ENCODE results near the gene TTC4. TPM values are rescaled to one million over a fixed set of nuclear protein-coding genes. Genes with fewer than 3 reads are reported as not detected.

Gene TTC4
- total RNA-seq, 4 donors from 2014 or later, result 16.7 to 59.9 (median 18.2) TPM

GRCh38 chr1:54745864-54746263 lies 30.2 kb downstream of the TTC4 start:
- WGBS, result 96% methylated on average over 4 of the region's 4 CpGs

GRCh38 chr1:54748094-54748835 lies 32.6 kb downstream of the TTC4 start:
- Histone ChIP-seq H3K9me3 (no peaks in the 10 kb centered on the region), H3K4me3 (no peak overlapping the region), H3K4me1 (no peaks in the 10 kb centered on the region), H3K27ac (no peak overlapping the region), H3K36me3 (peaks cover 11% of the 10 kb centered on the region), H3K27me3 (no peaks in the 10 kb centered on the region)
- no peak for DNase-seq (ENCODE audit: low spot score in 2 of 2)
- WGBS, result no CpG with 5 or more reads among the region's 14 CpGs
- no peak for TF ChIP-seq CTCF (IDR thresholded peaks at IDR 0.05)
- TF ChIP-seq EP300 (IDR thresholded peaks at IDR 0.05), result no peak
- TF ChIP-seq POLR2AphosphoS5 (IDR thresholded peaks at IDR 0.05), result no peak
- TF ChIP-seq POLR2A (IDR thresholded peaks at IDR 0.05), result no peak

More at GRCh38 chr1:54745864-54746263, 30.2 kb downstream of the TTC4 start:
- DNase-seq (ENCODE audit: low spot score in 2 of 2), result no peak
- H3K36me3 ChIP-seq, result peaks cover 35% of the 10 kb centered on the region
- no peaks in the 10 kb centered on the region for H3K9me3 ChIP-seq
- H3K27me3 ChIP-seq, result no peaks in the 10 kb centered on the region
- no peak overlapping the region for H3K27ac ChIP-seq
- no peaks in the 10 kb centered on the region for H3K4me1 ChIP-seq
- H3K4me3 ChIP-seq, result no peak overlapping the region
- TF ChIP-seq CTCF (IDR thresholded peaks at IDR 0.05), result no peak

- no peaks in the 10 kb centered on the region for H3K9me3 ChIP-seq
- H3K27me3 ChIP-seq, result no peaks in the 10 kb centered on the region
- DNase-seq (ENCODE audit: low spot score in 2 of 2), result no peak
- no peak for TF ChIP-seq POLR2AphosphoS5 (IDR thresholded peaks at IDR 0.05)
- TF ChIP-seq CTCF (IDR thresholded peaks at IDR 0.05), result no peak
- WGBS, result 82% methylated on average over 6 of the region's 6 CpGs
- H3K27ac ChIP-seq, result no peak overlapping the region
- H3K4me1 ChIP-seq, result no peaks in the 10 kb centered on the region
- no peak overlapping the region for H3K4me3 ChIP-seq
- no peaks in the 10 kb centered on the region for H3K36me3 ChIP-seq
Measured at GRCh38 chr1:54750596-54750995, 34.9 kb downstream of the TTC4 start.

GRCh38 chr1:54751426-54751825 lies 35.8 kb downstream of the TTC4 start:
- no peak for DNase-seq (ENCODE audit: low spot score in 2 of 2)
- H3K4me3 ChIP-seq, result no peak overlapping the region
- TF ChIP-seq POLR2AphosphoS5 (IDR thresholded peaks at IDR 0.05) (no peak), EP300 (IDR thresholded peaks at IDR 0.05) (no peak), POLR2A (IDR thresholded peaks at IDR 0.05) (no peak), CTCF (IDR thresholded peaks at IDR 0.05) (no peak)
- peaks cover 3% of the 10 kb centered on the region for H3K36me3 ChIP-seq
- no peaks in the 10 kb centered on the region for H3K27me3 ChIP-seq
- H3K27ac ChIP-seq, result no peak overlapping the region
- no peaks in the 10 kb centered on the region for H3K4me1 ChIP-seq
- H3K9me3 ChIP-seq, result no peaks in the 10 kb centered on the region
- WGBS, result 71% methylated on average over 4 of the region's 4 CpGs

- 88% methylated on average over 19 of the region's 22 CpGs for WGBS
- Histone ChIP-seq H3K36me3 (peaks cover 28% of the 10 kb centered on the region), H3K27me3 (no peaks in the 10 kb centered on the region), H3K4me1 (no peaks in the 10 kb centered on the region), H3K9me3 (no peaks in the 10 kb centered on the region), H3K4me3 (no peak overlapping the region), H3K27ac (no peak overlapping the region)
- no peak for DNase-seq (ENCODE audit: low spot score in 2 of 2)
- no peak for TF ChIP-seq POLR2AphosphoS5 (IDR thresholded peaks at IDR 0.05)
- no peak for TF ChIP-seq CTCF (IDR thresholded peaks at IDR 0.05)
- TF ChIP-seq EP300 (IDR thresholded peaks at IDR 0.05), result no peak
- no peak for TF ChIP-seq POLR2A (IDR thresholded peaks at IDR 0.05)
Measured at GRCh38 chr1:54754045-54754444, 38.4 kb downstream of the TTC4 start.

Measured in suprapubic skin (tissue), 4 donors.